ENCODE data around the gene EFNA3. TPM values are rescaled to one million over a fixed set of nuclear protein-coding genes. Genes with fewer than 3 reads are reported as not detected.
"Not testable (repeated sequence)": the region's sequence is repeated elsewhere in the genome, so short reads cannot be mapped to it uniquely, and the experiment has no call there.

EFNA3 gene
- total RNA-seq, 1 donor from 2014 or later = 1.1 TPM

DNA sequence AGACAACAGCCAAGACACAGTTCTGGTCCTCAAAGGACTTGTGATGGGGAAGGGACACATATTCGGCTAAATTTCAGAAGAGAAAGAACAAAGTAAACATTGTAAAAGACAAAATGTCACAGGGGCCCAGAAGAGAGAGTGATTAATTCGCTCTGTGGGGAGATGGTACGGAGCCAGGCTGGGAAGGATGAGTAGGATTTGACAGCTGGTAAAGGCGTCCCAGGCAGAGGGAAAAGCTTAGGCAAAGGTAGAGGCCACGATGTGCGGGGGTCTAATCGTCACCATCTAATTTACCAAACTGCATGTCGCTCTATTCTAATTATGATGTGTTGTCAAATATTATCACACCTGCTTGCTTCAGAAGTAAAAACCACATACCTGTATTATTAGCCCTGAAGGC is 31.7 kb downstream of the EFNA3 start:
- DNase-seq (ENCODE audit: low spot score) = no peak

DNA sequence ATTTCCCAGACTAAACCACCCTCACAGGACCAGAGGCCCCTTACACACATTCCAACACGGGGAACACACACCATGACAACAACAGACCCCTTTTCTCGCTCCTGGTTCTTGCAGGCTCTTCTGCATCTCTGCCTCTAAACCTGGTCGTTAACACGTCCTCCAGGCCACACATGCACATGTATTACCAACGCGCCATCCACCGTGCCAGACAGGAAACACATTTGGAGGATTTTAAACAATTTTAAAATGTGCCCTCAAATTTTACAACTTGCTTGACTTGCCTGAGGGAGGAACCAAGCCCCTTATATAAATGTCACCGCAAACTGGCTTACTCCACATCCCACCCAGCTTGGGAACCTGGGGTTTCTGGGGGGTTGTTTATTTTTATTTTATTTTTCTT is 32.2 kb downstream of the EFNA3 start:
- no peak for DNase-seq (ENCODE audit: low spot score)

DNA sequence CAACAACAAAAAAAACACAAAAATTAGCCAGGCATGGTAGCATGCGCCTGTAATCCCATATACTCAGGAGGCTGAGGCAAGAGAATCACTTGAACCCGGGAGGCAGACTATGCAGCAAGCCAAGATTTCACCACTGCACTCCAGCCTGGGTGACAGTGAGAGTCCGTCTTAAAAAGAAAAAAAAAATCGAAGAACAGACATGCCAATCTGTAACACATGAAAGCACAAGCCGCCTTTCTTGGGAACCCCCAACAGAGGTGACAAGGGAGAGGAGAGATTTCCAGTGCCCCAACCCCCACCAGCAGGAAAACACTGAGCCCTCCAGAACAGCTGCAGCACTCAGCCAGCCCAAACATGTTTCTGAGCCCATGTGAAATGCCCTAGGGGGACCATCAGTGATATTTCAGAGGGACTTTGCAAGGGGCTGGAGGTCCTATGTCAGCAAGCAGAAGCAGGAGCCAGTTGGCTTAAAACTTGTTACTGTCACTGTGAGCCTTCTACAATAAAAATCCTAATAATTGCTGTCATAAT is 34.9 kb downstream of the EFNA3 start:
- DNase-seq (ENCODE audit: low spot score) = no peak

DNA sequence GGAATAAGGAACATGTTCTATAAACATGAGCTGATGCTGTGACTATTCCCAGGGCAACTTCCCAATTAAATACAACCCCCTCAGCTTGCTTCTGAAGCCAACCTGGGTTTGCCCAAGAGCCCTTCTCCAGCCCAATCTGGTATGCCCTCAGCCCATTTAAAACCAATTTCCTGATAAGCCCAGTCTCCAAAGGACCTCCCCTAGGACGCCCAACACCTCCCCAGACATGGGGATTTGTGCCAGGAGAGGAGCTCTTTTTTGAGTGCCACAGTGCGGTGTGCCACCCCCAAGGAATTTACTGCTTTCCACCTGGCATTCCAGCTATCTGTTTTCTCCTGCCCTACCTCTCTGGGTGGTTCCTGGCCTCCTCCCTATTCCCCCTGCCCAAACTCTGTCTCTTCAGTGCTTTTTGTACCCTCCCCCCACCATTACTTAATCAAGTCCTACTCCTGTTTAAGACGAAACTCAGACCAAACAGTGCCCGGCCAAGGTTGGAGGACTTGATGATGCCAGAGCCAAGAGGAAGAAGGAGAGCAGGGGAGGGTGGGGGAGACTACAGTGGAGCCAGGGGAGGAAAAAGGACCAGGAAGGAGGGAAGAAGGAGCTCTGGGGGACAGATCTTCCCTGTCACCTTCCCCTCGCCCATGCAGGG is 37.6 kb downstream of the EFNA3 start:
- no peak for DNase-seq (ENCODE audit: low spot score)

DNA sequence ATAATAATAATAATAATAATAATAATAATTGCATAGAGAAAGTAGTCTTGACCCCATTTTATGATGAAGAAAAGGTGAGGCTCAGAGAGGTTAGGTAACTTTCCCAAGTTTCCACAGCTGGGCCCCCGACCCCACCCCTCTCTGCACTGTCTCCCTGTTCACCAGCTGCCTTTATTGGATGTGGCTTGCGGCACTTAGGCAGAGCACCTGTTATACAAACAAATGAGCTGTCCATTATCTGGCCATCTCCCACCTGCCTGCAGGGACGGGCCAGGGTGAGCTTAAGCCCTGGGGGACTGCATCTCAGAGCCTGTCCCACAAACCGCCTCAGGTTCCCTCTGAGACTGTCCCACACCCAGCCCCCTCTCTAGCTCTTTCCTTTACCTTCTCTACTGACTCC is 39.0 kb downstream of the EFNA3 start:
- no peak for DNase-seq (ENCODE audit: low spot score)

DNA sequence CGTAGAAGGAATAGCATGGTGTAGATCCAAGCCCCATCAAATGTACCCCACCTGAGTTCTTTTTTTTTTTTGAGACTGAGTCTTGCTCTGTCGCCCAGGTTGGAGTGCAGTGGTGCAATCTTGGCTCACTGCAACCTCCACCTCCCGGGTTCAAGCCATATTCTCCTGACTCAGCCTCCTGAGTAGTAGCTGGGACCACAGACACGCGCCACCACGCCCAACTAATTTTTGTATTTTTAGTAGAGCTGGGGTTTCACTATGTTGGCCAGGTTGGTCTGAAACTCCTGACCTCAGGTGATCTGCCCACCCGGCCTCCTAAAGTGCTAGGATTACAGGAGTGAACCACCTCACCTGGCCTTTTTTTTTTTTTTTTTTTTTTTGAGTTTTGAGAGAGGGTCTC is 39.5 kb downstream of the EFNA3 start:
- DNase-seq (ENCODE audit: low spot score) = not testable (repeated sequence)

DNA sequence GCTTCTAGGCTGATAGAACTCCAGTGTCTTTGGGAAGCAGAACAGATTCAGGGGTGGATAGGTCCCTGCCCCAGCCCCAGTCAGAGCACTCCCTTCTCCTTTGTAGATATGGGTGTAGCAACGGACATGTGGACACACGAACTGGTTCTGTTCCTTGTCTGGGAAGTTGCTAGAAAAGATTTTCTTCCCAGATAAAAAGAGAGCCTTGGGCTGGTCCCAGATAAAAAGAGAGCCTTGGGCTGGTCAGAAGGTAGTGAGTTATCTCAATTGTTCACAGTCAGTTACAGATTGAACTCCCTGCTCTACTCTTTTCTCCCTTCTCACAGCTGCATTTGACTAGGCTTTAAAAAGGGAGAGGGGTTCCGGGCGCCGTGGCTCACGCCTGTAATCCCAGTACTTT is 41.6 kb downstream of the EFNA3 start:
- no peak for DNase-seq (ENCODE audit: low spot score)

DNA sequence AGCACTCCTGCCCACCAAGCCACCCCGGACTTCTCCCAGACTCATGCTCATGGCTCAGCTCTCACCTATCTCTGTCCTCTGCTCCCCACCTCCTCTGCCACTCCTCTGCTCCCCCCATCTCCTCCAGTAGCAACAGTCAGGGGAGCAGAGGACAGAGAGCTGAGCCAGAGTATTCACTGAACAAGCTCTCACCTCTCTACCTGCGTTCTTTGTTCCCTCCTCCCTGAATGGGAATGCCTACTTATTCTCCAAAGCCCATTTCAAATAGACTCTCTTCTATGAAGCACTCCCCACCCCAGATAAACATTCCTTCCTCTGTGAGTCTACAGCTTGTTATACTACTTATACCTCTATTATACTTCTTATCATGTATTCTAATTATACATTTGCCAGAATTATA is 42.6 kb downstream of the EFNA3 start:
- no peak for DNase-seq (ENCODE audit: low spot score)

DNA sequence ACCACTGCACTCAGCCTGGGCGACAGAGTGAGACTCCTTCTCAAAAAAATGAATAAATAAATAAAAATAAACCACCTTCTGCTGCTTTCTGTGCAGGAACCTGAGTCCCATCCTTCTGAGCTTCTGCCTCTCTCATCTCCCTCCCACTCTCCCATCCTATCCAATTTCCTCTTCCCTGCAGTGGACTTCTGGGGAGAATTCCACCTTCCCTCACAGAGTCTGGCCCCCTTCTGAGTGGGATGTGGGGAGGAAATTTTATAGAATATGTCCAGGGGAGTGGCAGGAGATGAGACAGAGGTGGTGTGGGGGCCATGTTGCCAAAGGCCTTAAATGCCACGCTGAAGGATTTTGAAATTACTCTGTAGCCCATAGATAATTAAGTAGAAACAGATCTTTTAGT is 43.7 kb downstream of the EFNA3 start:
- DNase-seq (ENCODE audit: low spot score) = no peak

DNA sequence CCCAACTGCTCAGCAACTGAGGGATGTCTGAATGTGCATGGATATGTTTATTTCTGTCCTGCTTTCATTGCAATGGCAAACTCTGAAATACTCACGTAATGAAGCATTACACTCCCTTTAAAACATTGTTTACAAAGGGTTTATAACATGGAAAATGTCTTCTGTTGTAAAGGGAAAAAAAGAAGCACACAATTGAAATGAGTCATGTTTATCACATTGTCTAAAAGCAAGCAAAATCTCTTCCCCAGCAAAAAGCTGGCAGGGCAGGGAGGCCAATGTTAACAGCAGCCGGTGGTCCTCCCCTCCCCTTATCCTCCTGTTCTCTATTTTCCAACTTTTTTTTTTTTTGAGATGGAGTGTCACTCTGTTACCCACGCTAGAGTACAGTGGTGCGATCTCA is 45.2 kb downstream of the EFNA3 start:
- no peak for DNase-seq (ENCODE audit: low spot score)

DNA sequence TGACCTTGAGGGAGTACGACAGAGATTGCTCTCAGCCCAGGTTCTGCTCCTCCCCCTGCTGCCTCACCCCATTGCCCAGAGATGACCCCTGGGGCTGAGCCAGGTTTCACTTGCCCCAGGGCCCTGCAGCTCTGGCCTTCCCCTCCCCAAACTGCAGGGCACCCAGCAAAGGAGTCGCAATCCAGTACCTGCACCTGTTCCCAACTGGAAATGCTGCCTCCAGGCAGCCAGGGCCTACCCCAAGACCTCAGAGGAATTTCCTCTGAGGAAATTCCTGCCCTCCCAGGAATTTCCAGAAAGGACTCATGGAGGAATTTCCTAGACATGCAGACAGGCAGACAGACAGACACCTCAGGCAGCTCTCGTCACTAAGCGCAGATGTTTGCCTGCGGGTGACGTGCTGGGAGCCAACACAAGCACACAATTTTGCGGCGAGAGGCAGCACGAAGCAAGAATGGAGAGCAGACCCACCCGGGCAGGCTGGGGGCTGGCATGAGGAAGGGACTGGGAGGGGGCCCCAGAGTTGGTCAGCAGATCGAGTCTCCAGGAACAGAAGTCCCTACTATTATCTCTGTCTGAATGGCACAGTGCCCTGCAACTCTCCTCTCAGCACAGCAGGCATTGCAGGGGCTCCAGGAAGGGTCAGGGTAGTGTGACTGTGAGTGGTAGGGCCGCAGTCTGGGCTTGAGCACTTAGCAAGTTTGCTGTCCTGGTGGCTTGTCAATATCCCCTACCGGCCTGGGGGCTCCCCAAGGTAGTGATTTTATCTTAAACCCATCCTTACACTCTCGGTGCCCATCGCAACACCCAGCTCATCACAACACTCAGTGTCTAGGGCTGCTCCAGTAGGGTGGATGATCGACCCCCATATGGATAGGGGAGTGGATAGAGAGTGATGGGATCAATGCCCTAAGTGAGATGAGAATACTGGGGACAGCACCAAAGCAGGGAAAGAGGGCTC is 46.1 kb downstream of the EFNA3 start:
- no peak for DNase-seq (ENCODE audit: low spot score)

DNA sequence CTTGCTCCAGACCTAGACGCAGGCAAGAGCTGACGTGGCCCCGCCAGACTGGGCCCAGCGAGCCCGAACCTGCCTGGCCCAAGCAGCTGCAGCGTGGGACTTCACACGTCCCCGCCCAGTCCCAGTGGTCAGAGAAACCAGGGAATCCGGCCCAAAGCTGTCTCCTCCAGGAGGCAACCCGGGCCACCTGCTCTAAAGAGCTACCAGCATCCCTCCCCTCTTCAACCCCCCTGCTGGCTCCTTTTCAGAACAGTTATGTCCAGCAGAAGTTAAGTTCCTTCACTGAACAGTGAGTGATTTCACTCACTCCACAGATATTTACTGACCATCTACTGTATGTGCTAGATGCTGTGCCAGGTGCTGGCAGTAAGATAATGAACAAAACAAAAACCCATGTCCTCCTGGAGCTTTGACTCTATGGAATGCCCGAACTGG is 46.9 kb downstream of the EFNA3 start:
- DNase-seq (ENCODE audit: low spot score) = peak; percentile 70

DNA sequence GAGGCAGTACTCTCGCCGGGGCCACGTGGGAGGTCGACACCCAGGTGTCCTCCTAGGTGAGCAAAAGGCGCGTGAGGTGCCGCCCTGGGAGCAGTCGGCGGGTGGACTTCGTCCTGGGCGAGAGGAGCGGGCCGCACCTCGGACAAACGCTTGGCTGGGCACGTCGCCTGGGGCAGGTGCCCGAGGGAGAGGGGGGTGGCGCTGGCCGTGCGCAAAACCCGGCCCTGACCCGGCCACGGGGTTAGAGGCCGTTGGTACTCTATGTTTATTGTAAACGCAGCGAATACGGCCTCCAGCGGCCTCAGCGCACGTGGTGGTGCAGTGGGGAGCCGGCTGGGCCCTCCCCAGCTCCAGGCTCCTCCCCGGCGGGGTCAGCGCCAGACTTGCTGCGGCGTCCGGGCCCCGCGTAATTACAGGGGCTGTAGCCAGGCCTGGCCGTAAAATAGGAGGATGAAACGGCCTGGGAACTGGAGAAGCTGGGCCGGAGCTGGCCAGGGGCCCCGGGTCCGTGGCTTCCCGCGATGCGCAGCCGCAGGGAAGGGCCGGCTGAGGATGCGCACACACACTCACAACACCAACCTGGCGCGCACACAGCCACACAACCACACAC is 47.4 kb downstream of the EFNA3 start:
- peak; percentile 66 for DNase-seq (ENCODE audit: low spot score)

DNA sequence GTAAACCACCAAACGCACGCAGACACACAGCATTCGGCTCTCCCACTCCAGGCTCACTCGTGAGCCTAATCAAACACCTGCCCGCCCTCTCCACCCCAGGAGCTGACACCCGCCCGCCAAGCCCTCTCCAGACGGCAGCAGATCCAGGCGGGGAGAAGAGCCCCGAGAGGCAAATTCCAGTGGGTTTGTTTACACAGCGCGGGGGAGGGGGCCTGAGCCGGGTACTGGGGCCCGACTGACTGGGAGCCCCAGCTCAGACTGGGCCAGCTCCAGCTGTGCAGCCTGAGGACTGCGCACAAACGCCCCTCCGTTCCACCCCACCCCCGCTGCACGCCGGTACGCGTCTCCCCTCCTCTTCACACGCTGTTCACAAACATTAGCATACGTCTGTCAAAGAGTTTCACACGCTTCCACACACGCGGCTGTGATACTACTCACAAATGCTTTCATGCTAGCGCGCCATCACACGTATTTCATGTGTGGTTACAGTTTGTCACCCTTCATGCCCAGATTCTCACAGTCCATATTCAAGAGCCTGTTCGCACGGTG is 48.0 kb downstream of the EFNA3 start:
- peak; percentile 58 for DNase-seq (ENCODE audit: low spot score)

DNA sequence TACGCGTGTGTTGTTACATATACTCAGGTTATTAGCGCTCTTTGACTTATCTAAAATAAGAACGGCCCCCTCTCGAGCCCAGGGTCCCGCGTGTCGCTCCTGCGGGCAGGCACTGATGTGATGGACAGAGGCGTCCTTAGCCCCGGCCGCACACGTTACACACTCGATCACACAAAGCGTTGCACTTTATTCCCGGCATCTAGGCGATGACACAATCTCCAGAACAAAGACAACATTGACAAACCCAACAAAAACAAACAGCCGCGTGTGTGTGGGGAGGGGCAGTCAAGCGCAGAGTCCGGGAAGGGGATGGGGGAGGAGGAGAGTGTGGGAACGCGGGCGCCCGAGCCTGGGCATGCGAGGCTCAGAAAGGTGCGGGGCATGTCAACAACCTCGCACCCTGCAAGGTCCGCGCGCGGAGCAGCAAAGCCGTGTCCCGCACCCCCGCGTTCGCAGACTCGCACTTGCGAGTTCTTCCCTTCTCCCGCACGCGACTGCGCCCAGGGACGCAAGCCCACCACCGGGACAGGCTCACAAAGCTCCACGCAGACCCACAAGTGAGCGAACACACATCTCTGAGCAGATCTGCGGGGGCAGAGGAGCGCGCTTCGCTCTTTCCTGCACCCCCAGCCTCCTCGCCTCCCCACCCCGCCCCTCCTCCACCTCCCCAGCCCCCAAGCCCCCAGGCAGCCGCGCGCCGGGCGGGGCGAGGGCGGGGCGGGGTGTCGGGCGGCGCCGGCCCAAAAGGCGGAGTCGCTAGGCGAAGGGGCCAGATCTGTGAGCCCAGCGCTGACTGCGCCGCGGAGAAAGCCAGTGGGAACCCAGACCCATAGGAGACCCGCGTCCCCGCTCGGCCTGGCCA is 48.7 kb downstream of the EFNA3 start, which contains the start of gene EFNA1:
Gene EFNA1 (plus strand): TSS at position 772 of the 862 bp plus-strand sequence. CDS start 102 bp downstream, outside the sequence.
- peak; percentile 87 for DNase-seq (ENCODE audit: low spot score)

DNA sequence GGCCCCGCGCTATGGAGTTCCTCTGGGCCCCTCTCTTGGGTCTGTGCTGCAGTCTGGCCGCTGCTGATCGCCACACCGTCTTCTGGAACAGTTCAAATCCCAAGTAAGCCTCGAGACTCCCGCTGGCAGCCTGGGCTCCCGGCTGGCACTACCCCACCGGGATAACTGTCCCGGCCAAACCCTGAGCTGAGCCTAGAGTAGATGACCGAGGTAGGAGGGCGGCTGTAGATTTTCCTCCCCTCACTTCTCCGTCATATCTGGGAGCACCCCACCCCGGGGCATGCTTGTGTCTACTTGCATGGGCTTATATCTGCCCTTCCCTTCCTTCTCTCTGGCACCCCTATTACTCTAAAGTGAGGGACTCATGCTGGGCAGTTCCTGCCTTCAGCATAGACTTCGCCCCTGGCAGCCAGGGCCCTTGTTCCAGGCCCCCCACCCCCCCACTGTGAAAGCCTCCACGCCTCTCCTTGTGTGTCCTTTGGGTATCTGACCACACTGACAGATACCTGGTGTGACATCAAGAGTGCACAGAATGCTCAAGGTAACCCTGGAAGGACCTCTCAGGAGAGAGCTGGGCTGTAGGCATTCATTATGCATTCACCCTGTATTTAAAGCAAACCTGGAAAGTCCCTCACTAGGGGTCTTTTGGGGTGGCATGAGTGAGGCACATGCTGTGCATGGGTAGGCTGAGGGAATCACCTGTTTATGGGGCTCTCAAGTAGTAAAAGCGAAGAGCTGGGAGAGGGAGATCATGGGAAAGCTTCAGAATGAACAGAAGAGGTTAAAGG is 49.5 kb downstream of the EFNA3 start:
- DNase-seq (ENCODE audit: low spot score) = no peak

DNA sequence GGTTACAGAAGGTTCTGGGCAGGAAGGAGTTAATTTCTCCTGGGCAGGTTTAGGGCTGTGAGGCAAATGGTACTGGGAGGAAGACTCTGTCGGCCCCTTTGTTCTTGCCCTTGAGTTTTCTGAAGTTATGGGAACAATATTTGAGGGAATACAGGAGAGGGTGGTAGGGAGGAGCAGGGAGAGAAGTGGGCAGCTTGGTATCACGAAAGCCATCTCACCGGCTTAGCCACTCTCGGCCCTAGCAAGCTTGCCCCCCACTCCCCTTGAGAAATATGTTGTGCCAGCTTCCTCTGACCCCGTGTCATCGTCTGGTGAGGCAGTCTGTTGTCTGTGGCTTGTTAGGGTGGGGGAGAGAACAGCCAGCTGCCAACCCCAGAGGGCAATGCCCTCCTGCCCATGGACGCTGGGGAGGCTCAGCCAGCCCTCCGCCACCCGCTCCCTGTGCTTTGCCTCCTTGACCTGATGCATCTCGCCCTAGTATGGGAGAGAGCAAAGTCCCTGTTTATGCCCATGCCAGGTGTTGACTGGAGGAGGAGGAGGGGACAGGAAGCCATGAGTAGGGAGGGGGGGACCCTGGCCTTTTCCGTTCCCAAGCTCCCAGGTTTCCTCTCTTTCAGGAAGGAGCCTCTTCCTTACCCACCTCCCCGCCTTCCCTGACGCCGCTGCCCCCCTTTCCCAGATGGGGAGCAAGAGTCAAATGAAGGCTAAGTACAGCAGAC is 50.3 kb downstream of the EFNA3 start:
- DNase-seq (ENCODE audit: low spot score) = peak; percentile 60

DNA sequence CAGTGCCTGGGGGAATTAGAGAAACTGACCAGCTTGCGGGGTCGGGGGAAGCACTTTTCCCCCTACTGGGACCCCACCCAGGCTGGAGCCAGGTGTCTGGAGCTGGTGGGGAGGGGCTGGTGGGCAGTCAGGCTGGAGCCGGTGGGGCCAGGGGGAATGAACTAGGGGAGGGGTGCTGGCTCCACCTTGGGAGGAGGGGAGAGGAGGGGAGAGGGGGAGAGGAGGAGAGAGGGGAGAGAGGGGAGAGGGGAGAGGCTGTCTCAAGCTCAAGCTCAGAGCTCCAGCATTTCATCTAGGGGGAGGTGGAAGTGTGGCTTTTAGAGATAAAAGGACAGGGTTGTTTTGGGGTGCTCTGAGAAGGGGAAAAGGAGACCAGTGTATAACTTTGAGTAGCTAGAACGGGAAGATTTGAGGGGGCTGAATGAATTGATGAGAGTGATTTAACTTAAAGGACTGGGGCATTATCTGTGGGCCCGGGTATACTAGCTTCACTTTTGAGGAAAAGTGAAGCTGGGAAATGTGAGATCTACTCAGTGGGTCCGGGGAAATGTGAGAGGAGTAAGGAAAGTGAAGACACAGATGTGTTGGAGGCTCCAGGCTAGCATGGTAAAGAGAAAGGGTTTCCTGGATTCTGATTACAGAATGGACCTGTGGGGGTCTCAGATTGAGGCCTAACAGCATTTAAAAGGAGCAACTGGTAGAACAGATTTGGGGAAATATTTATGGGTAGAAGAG is 51.8 kb downstream of the EFNA3 start:
- no peak for DNase-seq (ENCODE audit: low spot score)

DNA sequence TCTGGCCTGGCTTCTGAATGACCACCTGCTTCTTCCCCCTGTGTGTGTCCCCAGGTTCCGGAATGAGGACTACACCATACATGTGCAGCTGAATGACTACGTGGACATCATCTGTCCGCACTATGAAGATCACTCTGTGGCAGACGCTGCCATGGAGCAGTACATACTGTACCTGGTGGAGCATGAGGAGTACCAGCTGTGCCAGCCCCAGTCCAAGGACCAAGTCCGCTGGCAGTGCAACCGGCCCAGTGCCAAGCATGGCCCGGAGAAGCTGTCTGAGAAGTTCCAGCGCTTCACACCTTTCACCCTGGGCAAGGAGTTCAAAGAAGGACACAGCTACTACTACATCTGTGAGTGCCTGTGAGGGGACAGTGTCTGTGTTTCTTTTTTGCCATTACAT is 52.6 kb downstream of the EFNA3 start:
- DNase-seq (ENCODE audit: low spot score) = no peak

All from ureter (tissue), 1 donor.